Measurements from ENCODE around the gene PPM1H.

DNA sequence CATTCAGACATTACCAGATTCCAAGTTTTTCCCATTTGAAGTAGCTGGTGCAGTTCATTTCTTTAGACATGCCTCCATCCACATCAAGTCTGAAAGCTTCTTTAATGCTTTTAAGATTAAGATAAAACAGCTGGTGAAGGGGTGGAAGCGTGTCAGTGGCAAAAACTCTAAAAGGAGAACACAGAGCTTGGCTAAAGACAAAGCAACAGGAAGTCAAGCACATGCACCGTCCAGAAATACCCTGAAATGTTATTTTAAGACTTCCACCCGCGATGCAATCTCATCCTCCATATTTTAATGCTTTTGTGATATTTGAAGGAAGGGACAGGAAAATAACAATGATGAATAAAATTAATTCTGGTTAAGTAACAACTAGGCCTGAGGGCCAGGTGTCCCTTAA is 31.8 kb downstream of the PPM1H start:
- TF ChIP-seq POLR2A (IDR thresholded peaks at IDR 0.05): no peak
- TF ChIP-seq, protein P1, sequence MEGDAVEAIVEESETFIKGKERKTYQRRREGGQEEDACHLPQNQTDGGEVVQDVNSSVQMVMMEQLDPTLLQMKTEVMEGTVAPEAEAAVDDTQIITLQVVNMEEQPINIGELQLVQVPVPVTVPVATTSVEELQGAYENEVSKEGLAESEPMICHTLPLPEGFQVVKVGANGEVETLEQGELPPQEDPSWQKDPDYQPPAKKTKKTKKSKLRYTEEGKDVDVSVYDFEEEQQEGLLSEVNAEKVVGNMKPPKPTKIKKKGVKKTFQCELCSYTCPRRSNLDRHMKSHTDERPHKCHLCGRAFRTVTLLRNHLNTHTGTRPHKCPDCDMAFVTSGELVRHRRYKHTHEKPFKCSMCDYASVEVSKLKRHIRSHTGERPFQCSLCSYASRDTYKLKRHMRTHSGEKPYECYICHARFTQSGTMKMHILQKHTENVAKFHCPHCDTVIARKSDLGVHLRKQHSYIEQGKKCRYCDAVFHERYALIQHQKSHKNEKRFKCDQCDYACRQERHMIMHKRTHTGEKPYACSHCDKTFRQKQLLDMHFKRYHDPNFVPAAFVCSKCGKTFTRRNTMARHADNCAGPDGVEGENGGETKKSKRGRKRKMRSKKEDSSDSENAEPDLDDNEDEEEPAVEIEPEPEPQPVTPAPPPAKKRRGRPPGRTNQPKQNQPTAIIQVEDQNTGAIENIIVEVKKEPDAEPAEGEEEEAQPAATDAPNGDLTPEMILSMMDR (IDR thresholded peaks at IDR 0.05): no peak
